Neuronal stem cell (in vitro differentiated cells): ENCODE results near the gene SORBS2.
A peak's percentile ranks its signal among the peaks of the same experiment; 100 is the strongest.

Experiments used
- DNase-seq: peaks from one replicate; pipeline ENCODE4 v3.0.0-alpha.2; 2013; ENCODE audit warnings: low spot score
- H2AFZ ChIP-seq: one replicate; pipeline ENCODE4 v1.6.1; 2013; ENCODE audit warnings: mild to moderate bottlenecking, low read length, inconsistent platforms
- H2AK5ac ChIP-seq: 2 replicates; pipeline ENCODE4 v1.6.1; 2013; ENCODE audit warnings: low read depth, mild to moderate bottlenecking, inconsistent platforms, low read length, moderate library complexity, mixed read lengths
- H2BK120ac ChIP-seq: 2 replicates; pipeline ENCODE4 v1.6.1; 2013; ENCODE audit warnings: low read depth, mild to moderate bottlenecking, inconsistent platforms, low read length, moderate library complexity, mixed read lengths
- H2BK12ac ChIP-seq: one replicate; pipeline ENCODE4 v1.6.1; 2013; ENCODE audit warnings: low read length, inconsistent platforms
- H2BK15ac ChIP-seq: 2 replicates; pipeline ENCODE4 v1.6.1; 2013; ENCODE audit warnings: mild to moderate bottlenecking, low read length, inconsistent platforms, mixed read lengths
- H2BK5ac ChIP-seq: one replicate; pipeline ENCODE4 v1.6.1; 2013; ENCODE audit warnings: inconsistent platforms, mild to moderate bottlenecking, low read length, moderate library complexity
- H3K14ac ChIP-seq: one replicate; pipeline ENCODE4 v1.6.1; 2013; ENCODE audit warnings: low read length, inconsistent platforms
- H3K18ac ChIP-seq: 2 replicates; pipeline ENCODE4 v1.6.1; 2013; ENCODE audit warnings: low read length, inconsistent platforms
- H3K23ac ChIP-seq: 2 replicates; pipeline ENCODE4 v1.6.1; 2013; ENCODE audit warnings: low read depth, mild to moderate bottlenecking, mixed read lengths, low read length, inconsistent platforms; ENCODE audit not compliant: poor library complexity
- H3K27ac ChIP-seq: replicated peaks from 3 replicates; pipeline ENCODE4 v1.5.1; 2013; ENCODE audit warnings: low read length, inconsistent platforms
- H3K27me3 ChIP-seq, 3 experiments: 2 replicates each; pipeline ENCODE4 v1.6.1; 2013; ENCODE audit warnings: low read length in 3 of 3, mild to moderate bottlenecking in 2 of 3, inconsistent platforms in 1 of 3, low read depth in 1 of 3, mixed read lengths in 1 of 3, moderate library complexity in 1 of 3; ENCODE audit not compliant: control insufficient read depth in 3 of 3, insufficient read depth in 3 of 3
- H3K36me3 ChIP-seq, 2 donors: replicated peaks in 1 of 2; 2 replicates each; pipeline ENCODE4 v1.6.1; 2013; ENCODE audit warnings: low read length in 2 of 2; ENCODE audit not compliant: control insufficient read depth in 2 of 2, insufficient read depth in 2 of 2
- H3K4ac ChIP-seq: 2 replicates; pipeline ENCODE4 v1.6.1; 2013; ENCODE audit warnings: inconsistent platforms, mild to moderate bottlenecking, low read length, moderate library complexity
- H3K4me1 ChIP-seq, 2 donors: 1 replicate in 1 of 2; 2 replicates in 1 of 2; pipeline ENCODE4 v1.6.1; 2013; ENCODE audit warnings: low read length in 2 of 2, low read depth in 1 of 2; ENCODE audit not compliant: control insufficient read depth in 2 of 2, insufficient read depth in 1 of 2
- H3K4me2 ChIP-seq: one replicate; pipeline ENCODE4 v1.6.1; 2013; ENCODE audit warnings: mild to moderate bottlenecking, low read length, inconsistent platforms; ENCODE audit not compliant: insufficient read depth, poor library complexity, severe bottlenecking
- H3K4me3 ChIP-seq, 2 donors: 2 replicates each; pipeline ENCODE4 v1.5.1; 2013; ENCODE audit warnings: low read length in 2 of 2, mild to moderate bottlenecking in 2 of 2, inconsistent platforms in 1 of 2, moderate library complexity in 1 of 2
- H3K79me1 ChIP-seq: one replicate; pipeline ENCODE4 v1.6.1; 2013; ENCODE audit warnings: low read depth, mild to moderate bottlenecking, inconsistent platforms, low read length, moderate library complexity
- H3K9ac ChIP-seq: one replicate; pipeline ENCODE4 v1.6.1; 2013; ENCODE audit warnings: mild to moderate bottlenecking, low read depth, low read length, inconsistent platforms; ENCODE audit not compliant: poor library complexity
- H3K9me3 ChIP-seq, 2 donors: replicated peaks in 1 of 2; 2 replicates each; pipeline versions ENCODE3 to v1.6.1; 2013; ENCODE audit warnings: low read length in 2 of 2, mild to moderate bottlenecking in 2 of 2, inconsistent platforms in 1 of 2, low read depth in 1 of 2, mixed read lengths in 1 of 2, moderate library complexity in 1 of 2; ENCODE audit not compliant: control insufficient read depth in 2 of 2, insufficient read depth in 1 of 2
- H4K8ac ChIP-seq: one replicate; pipeline ENCODE4 v1.6.1; 2013; ENCODE audit warnings: low read depth, mild to moderate bottlenecking, inconsistent platforms, low read length, moderate library complexity
- H4K91ac ChIP-seq: one replicate; pipeline ENCODE4 v1.6.1; 2013; ENCODE audit warnings: low read length, low read depth, mild to moderate bottlenecking, inconsistent platforms; ENCODE audit not compliant: poor library complexity
- WGBS, 2 donors: extraction: QIAGEN DNeasy Blood & Tissue Kit; methylation state at CpG; one replicate each; pipeline ENCODE4 v1.1.7; 2013; ENCODE audit warnings: missing lambda C conversion rate in 2 of 2, mixed read lengths in 1 of 2; ENCODE audit not compliant: insufficient read length in 2 of 2, insufficient replicate concordance in 1 of 2; ENCODE audit errors: extremely low coverage in 2 of 2; 5-methylcytosine and 5-hydroxymethylcytosine counted together

SORBS2 gene

DNA sequence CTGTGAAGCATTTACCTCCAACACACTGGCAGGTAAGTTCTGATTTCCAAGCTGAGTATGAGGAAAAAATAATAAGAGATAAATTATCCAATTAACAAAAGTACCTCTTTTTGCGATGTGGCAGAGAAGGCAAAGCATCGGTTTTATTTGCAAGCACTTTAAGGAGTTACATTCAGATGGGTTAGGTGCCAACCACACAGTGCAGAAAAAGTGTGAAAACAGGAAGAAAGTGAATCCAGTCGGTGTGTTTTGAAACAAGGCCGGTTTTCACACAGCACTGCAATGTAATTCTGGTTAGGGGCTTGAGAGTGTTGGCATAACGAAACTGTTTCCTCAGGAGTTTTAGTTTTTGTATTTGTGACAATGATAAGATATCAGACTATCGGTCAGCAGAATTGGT is 145.8 kb downstream of the SORBS2 start:
- Histone ChIP-seq H3K9me3 (no peaks in the 10 kb centered on the region), H3K18ac (no peak overlapping the region), H3K4ac (no peak overlapping the region), H2BK120ac (no peak overlapping the region), H3K9ac (no peak overlapping the region), H3K4me1 (peaks cover 0 to 2% of the 10 kb centered on the region in 2 donors), H2AFZ (no peak overlapping the region), H2AK5ac (no peak overlapping the region), H3K27me3 (no peaks in the 10 kb centered on the region), H2BK12ac (no peak overlapping the region), H4K91ac (no peak overlapping the region), H3K4me3 (no peak overlapping the region), H3K14ac (no peak overlapping the region), H3K27ac (no peak overlapping the region), H3K36me3 (peaks cover 10 to 48% of the 10 kb centered on the region in 2 donors), H2BK15ac (no peak overlapping the region), H3K23ac (no peak overlapping the region), H2BK5ac (no peak overlapping the region), H4K8ac (no peak overlapping the region), H3K4me2 (no peak overlapping the region), H3K79me1 (peaks cover 1% of the 10 kb centered on the region)
- WGBS, 2 donors = no CpG with 5 or more reads among the region's 6 CpGs
- no peak for DNase-seq

GRCh38 chr4:185665655-185666054 is 146.3 kb downstream of the SORBS2 start:
- peaks cover 10 to 51% of the 10 kb centered on the region in 2 donors for H3K36me3 ChIP-seq
- H3K9me3 ChIP-seq = no peaks in the 10 kb centered on the region

GRCh38 chr4:185664481-185664880 is 147.5 kb downstream of the SORBS2 start:
- Histone ChIP-seq H3K18ac (no peak overlapping the region), H3K14ac (no peak overlapping the region), H3K4me1 (peaks cover 0 to 2% of the 10 kb centered on the region in 2 donors), H3K27me3 (no peaks in the 10 kb centered on the region), H4K91ac (no peak overlapping the region), H3K4ac (no peak overlapping the region), H3K27ac (no peak overlapping the region), H2BK12ac (no peak overlapping the region), H4K8ac (no peak overlapping the region), H3K36me3 (peaks cover 13 to 62% of the 10 kb centered on the region in 2 donors), H3K9me3 (no peaks in the 10 kb centered on the region), H2BK120ac (no peak overlapping the region), H3K4me2 (no peak overlapping the region), H3K9ac (no peak overlapping the region), H2AK5ac (no peak overlapping the region), H3K4me3 (no peak overlapping the region), H2BK5ac (no peak overlapping the region), H3K23ac (no peak overlapping the region), H2BK15ac (no peak overlapping the region), H3K79me1 (peaks cover 1% of the 10 kb centered on the region), H2AFZ (no peak overlapping the region)
- WGBS, 2 donors = no CpG with 5 or more reads among the region's 4 CpGs
- no peak for DNase-seq

More at GRCh38 chr4:185665655-185666054, 146.3 kb downstream of the SORBS2 start:
- H4K91ac ChIP-seq = no peak overlapping the region
- no peak overlapping the region for H2AFZ ChIP-seq
- no peak overlapping the region for H3K18ac ChIP-seq
- no peak overlapping the region for H3K23ac ChIP-seq
- no peak overlapping the region for H3K4me2 ChIP-seq
- no peak overlapping the region for H2BK5ac ChIP-seq
- H3K14ac ChIP-seq = no peak overlapping the region
- H3K4ac ChIP-seq = no peak overlapping the region
- H3K27me3 ChIP-seq = no peaks in the 10 kb centered on the region
- H3K79me1 ChIP-seq = peaks cover 1% of the 10 kb centered on the region
- H3K27ac ChIP-seq = no peak overlapping the region
- H2BK120ac ChIP-seq = no peak overlapping the region
- DNase-seq = no peak
- no peak overlapping the region for H3K4me3 ChIP-seq
- H3K9ac ChIP-seq = no peak overlapping the region
- no peak overlapping the region for H2BK12ac ChIP-seq
- H2AK5ac ChIP-seq = no peak overlapping the region
- WGBS, 2 donors = no CpG with 5 or more reads among the region's 11 CpGs
- no peak overlapping the region for H2BK15ac ChIP-seq
- no peak overlapping the region for H4K8ac ChIP-seq
- H3K4me1 ChIP-seq = peaks cover 0 to 2% of the 10 kb centered on the region in 2 donors

DNA sequence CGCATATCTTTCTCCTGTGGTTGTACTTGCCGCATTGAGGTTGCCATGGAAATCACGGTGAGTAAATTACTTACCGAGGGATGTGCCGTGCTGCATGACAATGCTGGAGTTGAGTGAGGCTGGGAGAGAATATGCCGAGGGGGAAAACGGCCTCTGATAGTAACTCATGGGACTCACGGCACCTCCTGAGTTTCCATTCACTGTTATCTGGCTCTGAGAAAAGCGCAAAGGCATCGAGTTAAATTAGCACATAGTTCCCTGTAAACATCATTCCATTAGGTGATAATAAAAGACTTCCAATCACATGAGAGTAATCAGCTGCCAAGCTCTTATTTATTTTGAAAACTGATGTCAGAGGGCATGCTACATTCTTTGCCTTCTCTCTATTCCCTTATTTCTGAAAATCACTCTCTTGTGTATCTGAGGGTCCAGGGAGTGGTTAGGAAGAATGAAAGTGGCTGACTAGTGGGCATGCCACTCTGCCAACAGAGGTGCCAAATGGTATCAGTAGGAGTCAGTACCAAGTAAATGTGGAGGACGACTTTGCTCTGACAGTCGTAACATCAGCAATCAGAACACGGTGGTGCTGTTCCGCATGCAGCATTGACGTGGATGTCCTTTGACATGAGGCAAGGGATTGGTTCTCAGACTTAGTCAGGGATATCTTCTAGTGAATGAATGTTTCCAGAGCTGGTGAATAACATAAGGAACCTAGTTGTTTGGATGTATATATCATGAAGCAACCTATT is 149.8 kb downstream of the SORBS2 start:
- H2BK12ac ChIP-seq = no peak overlapping the region
- H3K18ac ChIP-seq = peak overlapping the region; percentile 19
- no peak overlapping the region for H2AFZ ChIP-seq
- no peaks in the 10 kb centered on the region for H3K27me3 ChIP-seq
- no peak overlapping the region for H2BK120ac ChIP-seq
- no CpG with 5 or more reads among the region's 15 CpGs for WGBS, 2 donors
- H3K36me3 ChIP-seq = peaks cover 13 to 70% of the 10 kb centered on the region in 2 donors
- H3K4me1 ChIP-seq = peaks cover 0 to 6% of the 10 kb centered on the region in 2 donors
- H3K4me2 ChIP-seq = no peak overlapping the region
- H3K9me3 ChIP-seq = no peaks in the 10 kb centered on the region
- peak overlapping the region; percentile 40 for H3K23ac ChIP-seq
- no peak for DNase-seq
- H2BK5ac ChIP-seq = no peak overlapping the region
- H3K79me1 ChIP-seq = peaks cover 1% of the 10 kb centered on the region
- H3K4me3 ChIP-seq = no peak overlapping the region
- no peak overlapping the region for H4K91ac ChIP-seq
- H2AK5ac ChIP-seq = no peak overlapping the region
- H3K14ac ChIP-seq = no peak overlapping the region
- H2BK15ac ChIP-seq = no peak overlapping the region
- no peak overlapping the region for H4K8ac ChIP-seq
- no peak overlapping the region for H3K9ac ChIP-seq
- H3K27ac ChIP-seq = no peak overlapping the region
- no peak overlapping the region for H3K4ac ChIP-seq
